Stomach (tissue), 9 donors: Measurements from ENCODE around the gene HERPUD1. TPM values are rescaled to one million over a fixed set of nuclear protein-coding genes. Genes with fewer than 3 reads are reported as not detected.
"Not testable (repeated sequence)": the region's sequence is repeated elsewhere in the genome, so short reads cannot be mapped to it uniquely, and the experiment has no call there.

ENCODE experiments used
- DNase-seq, 2 donors: peaks; one replicate each; pipeline versions ENCODE4 v3.0.0 to v3.0.0-alpha.2; 2013 to 2019
- H3K27ac ChIP-seq, 5 donors: fragments of 200-600 bp in 4 of 5; sonication (generic) in 4 of 5; one replicate each; pipeline ENCODE4 v1.5.1; 2013 to 2019; ENCODE audit warnings: mild to moderate bottlenecking in 1 of 5, moderate library complexity in 1 of 5
- H3K27me3 ChIP-seq, 3 donors: fragments of 200-600 bp; sonication (generic); one replicate each; pipeline ENCODE4 v1.5.1; 2017 to 2019; ENCODE audit warnings: mixed run types in 1 of 3
- H3K36me3 ChIP-seq, 4 donors: fragments of 200-600 bp; sonication (generic); 1 replicate in 3 of 4; 2 replicates in 1 of 4; pipeline ENCODE4 v1.5.1; 2016 to 2019
- H3K4me1 ChIP-seq, 4 donors: fragments of 200-600 bp; sonication (generic); one replicate each; pipeline ENCODE4 v1.5.1; 2016 to 2019
- H3K4me3 ChIP-seq, 4 donors: fragments of 200-600 bp; sonication (generic) in 3 of 4; one replicate each; pipeline ENCODE4 v1.5.1; 2016 to 2019; ENCODE audit warnings: mild to moderate bottlenecking in 1 of 4
- H3K9me3 ChIP-seq, 4 donors: fragments of 200-600 bp; sonication (generic); one replicate each; pipeline ENCODE4 v1.5.1; 2016 to 2019
- EP300 ChIP-seq: sonication (generic); formaldehyde crosslinking; IDR thresholded peaks from one replicate; pipeline ENCODE4 v1.6.1; 2017; ENCODE audit warnings: antibody characterized with exemption
- POLR2A ChIP-seq, 4 donors: fragments of 450-650 bp; IDR thresholded peaks; one replicate each; pipeline ENCODE4 v1.6.1; 2016; ENCODE audit warnings: antibody characterized with exemption in 4 of 4, control low read depth in 2 of 4, mild to moderate bottlenecking in 1 of 4, moderate library complexity in 1 of 4
- POLR2AphosphoS5 ChIP-seq, 3 donors: sonication (generic); formaldehyde crosslinking; IDR thresholded peaks; one replicate each; pipeline ENCODE4 v1.6.1; 2016; ENCODE audit warnings: antibody characterized with exemption in 3 of 3
- WGBS, 5 donors: extraction: QIAGEN DNeasy Blood & Tissue Kit in 3 of 5; methylation state at CpG; one replicate each; pipeline versions ENCODE4 v1.1.5 to v1.1.7; 2013 to 2018; 5-methylcytosine and 5-hydroxymethylcytosine counted together
- intact Hi-C: fragments of 100-400 bp; cut with DNase I; formaldehyde crosslinking; loops from one replicate; pipeline ENCODE4 v1.15.1; 2023; ENCODE audit warnings: low total_unique reads
- polyA plus RNA-seq, 3 donors: library from polyadenylated mRNA; stranded (reverse); fragments of 200-250 nt; gene quantifications; one replicate each; pipeline ENCODE4 v1.2.3, GENCODE V29; 2013
- total RNA-seq, 5 donors: library from RNA; depleted of rRNA; stranded (reverse); fragments of >200 nt; gene quantifications; one replicate each; pipeline versions ENCODE4 v1.1.0 to v1.2.3, GENCODE V29; 2014 to 2016
- TF ChIP-seq, protein P1 (sequence below), 7 experiments: fragments of 450-650 bp in 4 of 7; fragments of 200-600 bp in 3 of 7; sonication (generic) in 3 of 7; IDR thresholded peaks; one replicate each; pipeline ENCODE4 v1.5.1; 2016 to 2019; ENCODE audit warnings: antibody characterized with exemption in 7 of 7, control low read depth in 2 of 7, mild to moderate bottlenecking in 1 of 7
- donor health status: healthy with polysubstance abuse.
- donor health status: Bipolar disorder and iron deficiency.
- donor health status: healthy.

HERPUD1 gene
- total and polyA plus RNA-seq, 8 donors = 2.6 to 329 (median 74.7) TPM

- Histone ChIP-seq H3K4me1 (peaks cover 42 to 70% (median 59%) of the 10 kb centered on the region in 4 donors), H3K27me3 (no peaks in the 10 kb centered on the region), H3K36me3 (peaks cover 39 to 44% (median 43%) of the 10 kb centered on the region in 4 donors), H3K4me3 (peak overlapping the region; percentile 81 to 99 (median 92)), H3K27ac (peak overlapping the region in 4 of 5 donors; percentile 98 to 100 (median 99)), H3K9me3 (no peaks in the 10 kb centered on the region)
- TF ChIP-seq, protein P1, sequence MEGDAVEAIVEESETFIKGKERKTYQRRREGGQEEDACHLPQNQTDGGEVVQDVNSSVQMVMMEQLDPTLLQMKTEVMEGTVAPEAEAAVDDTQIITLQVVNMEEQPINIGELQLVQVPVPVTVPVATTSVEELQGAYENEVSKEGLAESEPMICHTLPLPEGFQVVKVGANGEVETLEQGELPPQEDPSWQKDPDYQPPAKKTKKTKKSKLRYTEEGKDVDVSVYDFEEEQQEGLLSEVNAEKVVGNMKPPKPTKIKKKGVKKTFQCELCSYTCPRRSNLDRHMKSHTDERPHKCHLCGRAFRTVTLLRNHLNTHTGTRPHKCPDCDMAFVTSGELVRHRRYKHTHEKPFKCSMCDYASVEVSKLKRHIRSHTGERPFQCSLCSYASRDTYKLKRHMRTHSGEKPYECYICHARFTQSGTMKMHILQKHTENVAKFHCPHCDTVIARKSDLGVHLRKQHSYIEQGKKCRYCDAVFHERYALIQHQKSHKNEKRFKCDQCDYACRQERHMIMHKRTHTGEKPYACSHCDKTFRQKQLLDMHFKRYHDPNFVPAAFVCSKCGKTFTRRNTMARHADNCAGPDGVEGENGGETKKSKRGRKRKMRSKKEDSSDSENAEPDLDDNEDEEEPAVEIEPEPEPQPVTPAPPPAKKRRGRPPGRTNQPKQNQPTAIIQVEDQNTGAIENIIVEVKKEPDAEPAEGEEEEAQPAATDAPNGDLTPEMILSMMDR (IDR thresholded peaks at IDR 0.05) = no peak
- TF ChIP-seq POLR2AphosphoS5 (IDR thresholded peaks at IDR 0.05) (no peak), POLR2A (IDR thresholded peaks at IDR 0.05) (no peak)
- intact Hi-C loops = no loop called here
- no peak for DNase-seq
- WGBS, 5 donors = 6 to 20% (median 14%) methylated on average over 8 of the region's 8 CpGs
These were observed 2.1 kb downstream of the HERPUD1 start for GRCh38 chr16:56933828-56934598.

GRCh38 chr16:56934599-56935145, 2.7 kb downstream of the HERPUD1 start:
- Histone ChIP-seq H3K4me1 (peaks cover 48 to 76% (median 64%) of the 10 kb centered on the region in 4 donors), H3K36me3 (peaks cover 45 to 51% (median 49%) of the 10 kb centered on the region in 4 donors), H3K27ac (peak overlapping the region in 4 of 5 donors; percentile 98 to 100 (median 99)), H3K4me3 (peak overlapping the region; percentile 81 to 99 (median 92))
- DNase-seq, H3K27me3 ChIP-seq, H3K9me3 ChIP-seq, intact Hi-C loops: not testable (repeated sequence)
- 16 to 41% (median 26%) methylated on average over 8 of the region's 8 CpGs for WGBS, 5 donors

- intact Hi-C loops = no loop called here
- Histone ChIP-seq H3K9me3 (no peaks in the 10 kb centered on the region), H3K27me3 (no peaks in the 10 kb centered on the region), H3K27ac (peak overlapping the region in 3 of 5 donors; percentile 4 to 100 (median 99)), H3K4me1 (peaks cover 54 to 82% (median 70%) of the 10 kb centered on the region in 4 donors), H3K4me3 (peak overlapping the region; percentile 81 to 99 (median 92)), H3K36me3 (peaks cover 50 to 56% (median 55%) of the 10 kb centered on the region in 4 donors)
- 18 to 38% (median 30%) methylated on average over 5 of the region's 5 CpGs for WGBS, 5 donors
- no peak for TF ChIP-seq POLR2A (IDR thresholded peaks at IDR 0.05)
- TF ChIP-seq, protein P1 (IDR thresholded peaks at IDR 0.05) = no peak
- TF ChIP-seq POLR2AphosphoS5 (IDR thresholded peaks at IDR 0.05) = no peak
- TF ChIP-seq EP300 = no peak
- no peak for DNase-seq
These were observed 3.3 kb downstream of the HERPUD1 start for GRCh38 chr16:56935201-56935600.

DNA sequence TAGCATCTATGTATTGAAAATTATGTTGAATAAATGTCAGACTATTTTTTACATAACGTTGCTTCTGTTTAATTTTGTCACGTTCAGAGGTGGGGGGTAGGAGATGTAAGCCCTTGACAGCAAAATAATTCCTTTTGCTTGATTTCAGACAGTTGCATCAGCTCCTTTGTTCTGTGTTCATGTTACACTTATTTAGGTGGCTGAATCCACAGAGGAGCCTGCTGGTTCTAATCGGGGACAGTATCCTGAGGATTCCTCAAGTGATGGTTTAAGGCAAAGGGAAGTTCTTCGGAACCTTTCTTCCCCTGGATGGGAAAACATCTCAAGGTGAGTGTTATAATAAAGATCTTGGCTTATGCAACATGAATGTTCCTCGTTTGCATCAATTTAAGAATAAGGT, 4.5 kb downstream of the HERPUD1 start:
- intact Hi-C loops = no loop called here

More for the DNA sequence above, 4.5 kb downstream of the HERPUD1 start:
- H3K36me3 ChIP-seq = peaks cover 63 to 69% (median 68%) of the 10 kb centered on the region in 4 donors
- TF ChIP-seq POLR2A (IDR thresholded peaks at IDR 0.05) (no peak), POLR2AphosphoS5 (IDR thresholded peaks at IDR 0.05) (no peak), EP300 (no peak)
- TF ChIP-seq, protein P1 (IDR thresholded peaks at IDR 0.05) = no peak
- H3K27me3 ChIP-seq = no peaks in the 10 kb centered on the region
- peaks cover 54 to 85% (median 69%) of the 10 kb centered on the region in 4 donors for H3K4me1 ChIP-seq
- peak overlapping the region in 2 of 4 donors; percentile 81 to 98 for H3K4me3 ChIP-seq
- WGBS, 5 donors = 23 to 55% (median 44%) methylated on average over 5 of the region's 5 CpGs
- H3K9me3 ChIP-seq = no peaks in the 10 kb centered on the region
- no peak overlapping the region for H3K27ac ChIP-seq
- no peak for DNase-seq
